Mesothelial cell of epicardium (in vitro differentiated cells): ENCODE measurements around the gene ZNF385D. TPM values are rescaled to one million over a fixed set of nuclear protein-coding genes. Genes with fewer than 3 reads are reported as not detected.

Source experiments
- DNase-seq, 2 experiments: peaks; one replicate each; pipeline ENCODE4 v3.0.0; 2021; ENCODE audit warnings: low spot score in 2 of 2; ENCODE audit not compliant: unreplicated experiment in 2 of 2
- H3K27ac Mint-ChIP-seq: 2 replicates; pipeline ENCODE4 v1.8.0; 2021; ENCODE audit warnings: mixed read lengths
- H3K27me3 Mint-ChIP-seq: 2 replicates; pipeline ENCODE4 v1.8.0; 2021; ENCODE audit warnings: low read depth, mixed read lengths
- H3K36me3 Mint-ChIP-seq: 2 replicates; pipeline ENCODE4 v1.8.0; 2021; ENCODE audit warnings: mixed read lengths
- H3K4me1 Mint-ChIP-seq: 2 replicates; pipeline ENCODE4 v1.8.0; 2021; ENCODE audit warnings: mixed read lengths
- H3K4me3 Mint-ChIP-seq: 2 replicates; pipeline ENCODE4 v1.8.0; 2021; ENCODE audit warnings: mild to moderate bottlenecking, moderate library complexity, mixed read lengths
- H3K9me3 Mint-ChIP-seq: 2 replicates; pipeline ENCODE4 v1.8.0; 2021; ENCODE audit warnings: mixed read lengths
- total RNA-seq: library from RNA; stranded (reverse); gene quantifications from 3 replicates; pipeline ENCODE4 v1.2.1, GENCODE V29; 2021
- TF ChIP-seq, protein P1 (sequence below): fragments of 200-600 bp; sonication (generic); IDR thresholded peaks from one replicate; pipeline ENCODE4 v1.5.0; 2021; ENCODE audit warnings: antibody characterized with exemption; ENCODE audit not compliant: unreplicated experiment

Gene ZNF385D
- total RNA-seq, 1 donor from 2014 or later, result 3.7 TPM

GRCh38 chr3:21372316-21372715 is 378.7 kb downstream of the ZNF385D start:
- TF ChIP-seq, protein P1, sequence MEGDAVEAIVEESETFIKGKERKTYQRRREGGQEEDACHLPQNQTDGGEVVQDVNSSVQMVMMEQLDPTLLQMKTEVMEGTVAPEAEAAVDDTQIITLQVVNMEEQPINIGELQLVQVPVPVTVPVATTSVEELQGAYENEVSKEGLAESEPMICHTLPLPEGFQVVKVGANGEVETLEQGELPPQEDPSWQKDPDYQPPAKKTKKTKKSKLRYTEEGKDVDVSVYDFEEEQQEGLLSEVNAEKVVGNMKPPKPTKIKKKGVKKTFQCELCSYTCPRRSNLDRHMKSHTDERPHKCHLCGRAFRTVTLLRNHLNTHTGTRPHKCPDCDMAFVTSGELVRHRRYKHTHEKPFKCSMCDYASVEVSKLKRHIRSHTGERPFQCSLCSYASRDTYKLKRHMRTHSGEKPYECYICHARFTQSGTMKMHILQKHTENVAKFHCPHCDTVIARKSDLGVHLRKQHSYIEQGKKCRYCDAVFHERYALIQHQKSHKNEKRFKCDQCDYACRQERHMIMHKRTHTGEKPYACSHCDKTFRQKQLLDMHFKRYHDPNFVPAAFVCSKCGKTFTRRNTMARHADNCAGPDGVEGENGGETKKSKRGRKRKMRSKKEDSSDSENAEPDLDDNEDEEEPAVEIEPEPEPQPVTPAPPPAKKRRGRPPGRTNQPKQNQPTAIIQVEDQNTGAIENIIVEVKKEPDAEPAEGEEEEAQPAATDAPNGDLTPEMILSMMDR, result no peak
- H3K4me1 Mint-ChIP-seq, result peaks cover 6% of the 10 kb centered on the region
- no peak overlapping the region for H3K27ac Mint-ChIP-seq
- DNase-seq, result no peak
- no peaks in the 10 kb centered on the region for H3K36me3 Mint-ChIP-seq
- H3K27me3 Mint-ChIP-seq, result no peaks in the 10 kb centered on the region
- H3K9me3 Mint-ChIP-seq, result peaks cover 15% of the 10 kb centered on the region
- H3K4me3 Mint-ChIP-seq, result no peak overlapping the region
